WTC11 (cell line): ENCODE measurements around the gene CRYGN. TPM values are rescaled to one million over a fixed set of nuclear protein-coding genes. Genes with fewer than 3 reads are reported as not detected.

Source experiments
- ATAC-seq: fragments of 200-7000 bp; cut with Tn5 transposase; 2 replicates; pipeline ENCODE4 v1.10.0; 2021; ENCODE audit warnings: mild to moderate bottlenecking, moderate library complexity
- CTCF ChIA-PET: fragments of 300-600 bp; sonication (Branson Sonifier 250); formaldehyde crosslinking; loops from one replicate; lab custom pipeline; 2021; ENCODE audit warnings: antibody characterized with exemption; lab: Charles Lee
- POLR2A ChIA-PET: fragments of 350-600 bp; sonication (Branson Sonifier 250); formaldehyde crosslinking; loops from one replicate; lab custom pipeline; 2021; ENCODE audit warnings: antibody characterized with exemption; lab: Charles Lee
- DNase-seq: peaks from one replicate; pipeline ENCODE4 v3.0.0; 2021; ENCODE audit warnings: low spot score
- H3K27ac Mint-ChIP-seq: 2 replicates; pipeline ENCODE4 v1.8.0; 2021; ENCODE audit warnings: mixed read lengths
- H3K27me3 Mint-ChIP-seq: 2 replicates; pipeline ENCODE4 v1.8.0; 2021; ENCODE audit warnings: low read depth, mild to moderate bottlenecking, moderate library complexity, mixed read lengths
- H3K36me3 Mint-ChIP-seq: 2 replicates; pipeline ENCODE4 v1.8.0; 2021; ENCODE audit warnings: mixed read lengths
- H3K4me1 Mint-ChIP-seq: 2 replicates; pipeline ENCODE4 v1.8.0; 2022; ENCODE audit warnings: mixed read lengths
- H3K4me3 Mint-ChIP-seq: 2 replicates; pipeline ENCODE4 v1.8.0; 2021; ENCODE audit warnings: mild to moderate bottlenecking, moderate library complexity, mixed read lengths
- H3K9me3 Mint-ChIP-seq: 2 replicates; pipeline ENCODE4 v1.8.0; 2021; ENCODE audit warnings: mixed read lengths
- ATF6 ChIP-seq: sonication (generic); formaldehyde crosslinking; IDR thresholded peaks from 2 replicates; pipeline ENCODE4 v1.8.1; 2023; ENCODE audit warnings: mild to moderate bottlenecking, missing genetic modification reagents
- CBFB ChIP-seq: sonication (generic); formaldehyde crosslinking; IDR thresholded peaks from 2 replicates; pipeline ENCODE4 v1.8.1; 2022; ENCODE audit warnings: mild to moderate bottlenecking, low read depth, missing genetic modification reagents
- CREM ChIP-seq: sonication (generic); formaldehyde crosslinking; IDR thresholded peaks from 2 replicates; pipeline ENCODE4 v1.8.1; 2022; ENCODE audit warnings: mild to moderate bottlenecking, missing genetic modification reagents, moderate library complexity
- E2F5 ChIP-seq: sonication (generic); formaldehyde crosslinking; IDR thresholded peaks from 2 replicates; pipeline ENCODE4 v1.8.1; 2022; ENCODE audit warnings: mild to moderate bottlenecking, moderate library complexity, missing genetic modification reagents
- EMX1 ChIP-seq: fragments of 250-450 bp; sonication (Bioruptor Pico); IDR thresholded peaks from 2 replicates; pipeline ENCODE4 v1.8.0; 2021; ENCODE audit warnings: mild to moderate bottlenecking
- FOXP4 ChIP-seq: sonication (generic); formaldehyde crosslinking; IDR thresholded peaks from 2 replicates; pipeline ENCODE4 v1.8.0; 2022; ENCODE audit warnings: mild to moderate bottlenecking, missing genetic modification reagents
- GRHL2 ChIP-seq: fragments of 250-450 bp; sonication (Bioruptor Pico); IDR thresholded peaks from 2 replicates; pipeline ENCODE4 v1.8.0; 2022; ENCODE audit warnings: mild to moderate bottlenecking, moderate library complexity; ENCODE audit not compliant: insufficient replicate concordance, severe bottlenecking
- HMGA2 ChIP-seq: fragments of 250-450 bp; sonication (Bioruptor Pico); IDR thresholded peaks from 2 replicates; pipeline ENCODE4 v1.4.0; 2021; ENCODE audit warnings: mild to moderate bottlenecking, moderate library complexity
- IRF2 ChIP-seq: sonication (generic); formaldehyde crosslinking; IDR thresholded peaks from 2 replicates; pipeline ENCODE4 v1.8.0; 2022; ENCODE audit warnings: low read depth, missing genetic modification reagents, borderline replicate concordance
- JAZF1 ChIP-seq: fragments of 250-450 bp; sonication (Bioruptor Pico); IDR thresholded peaks from 2 replicates; pipeline ENCODE4 v1.9.0; 2021; ENCODE audit warnings: moderate library complexity, mild to moderate bottlenecking, inconsistent platforms
- NR1H2 ChIP-seq: sonication (generic); formaldehyde crosslinking; IDR thresholded peaks from 2 replicates; pipeline ENCODE4 v1.9.0; 2021; ENCODE audit warnings: mild to moderate bottlenecking, moderate library complexity, missing genetic modification reagents
- NR2C2 ChIP-seq: sonication (generic); formaldehyde crosslinking; IDR thresholded peaks from 2 replicates; pipeline ENCODE4 v1.8.0; 2022; ENCODE audit warnings: mild to moderate bottlenecking, missing genetic modification reagents
- PRRX2 ChIP-seq: fragments of 250-450 bp; sonication (Bioruptor Pico); IDR thresholded peaks from 2 replicates; pipeline ENCODE4 v1.8.0; 2021; ENCODE audit warnings: mild to moderate bottlenecking
- USF2 ChIP-seq: sonication (generic); formaldehyde crosslinking; IDR thresholded peaks from 2 replicates; pipeline ENCODE4 v1.8.1; 2023; ENCODE audit warnings: mild to moderate bottlenecking, missing genetic modification reagents, moderate library complexity
- ZBTB21 ChIP-seq: sonication (generic); formaldehyde crosslinking; IDR thresholded peaks from 2 replicates; pipeline ENCODE4 v1.8.1; 2023; ENCODE audit warnings: mild to moderate bottlenecking, missing genetic modification reagents, borderline replicate concordance
- ZBTB43 ChIP-seq: sonication (generic); formaldehyde crosslinking; IDR thresholded peaks from 2 replicates; pipeline ENCODE4 v1.8.1; 2023; ENCODE audit warnings: mild to moderate bottlenecking, missing genetic modification reagents
- ZNF138 ChIP-seq: sonication (generic); formaldehyde crosslinking; conservative IDR thresholded peaks from 2 replicates; pipeline ENCODE4 v1.8.1; 2022; ENCODE audit warnings: mild to moderate bottlenecking, moderate library complexity, missing genetic modification reagents
- ZNF416 ChIP-seq: fragments of 250-450 bp; sonication (Bioruptor Pico); IDR thresholded peaks from 2 replicates; pipeline ENCODE4 v1.9.0; 2021; ENCODE audit warnings: mild to moderate bottlenecking, inconsistent platforms
- total RNA-seq: library from RNA; stranded (reverse); gene quantifications from 3 replicates; pipeline ENCODE4 v1.2.3, GENCODE V29; 2021
- TF ChIP-seq, protein P1 (sequence below): sonication (generic); formaldehyde crosslinking; IDR thresholded peaks from 2 replicates; pipeline ENCODE4 v1.8.1; 2023; ENCODE audit warnings: mild to moderate bottlenecking, moderate library complexity, missing genetic modification reagents
- TF ChIP-seq, protein P2 (sequence below): sonication (generic); formaldehyde crosslinking; IDR thresholded peaks from 2 replicates; pipeline ENCODE4 v1.8.1; 2022; ENCODE audit warnings: low read depth, missing genetic modification reagents, borderline replicate concordance
- TF ChIP-seq, protein P3 (sequence below): sonication (generic); formaldehyde crosslinking; IDR thresholded peaks from 2 replicates; pipeline ENCODE4 v1.8.0; 2022; ENCODE audit warnings: mild to moderate bottlenecking, missing genetic modification reagents
- TF ChIP-seq, protein P4 (sequence below): sonication (generic); formaldehyde crosslinking; IDR thresholded peaks from 2 replicates; pipeline ENCODE4 v1.8.0; 2022; ENCODE audit warnings: missing genetic modification reagents

The CRYGN gene
- total RNA-seq, 1 experiment from 2014 or later = 1.5 TPM

DNA sequence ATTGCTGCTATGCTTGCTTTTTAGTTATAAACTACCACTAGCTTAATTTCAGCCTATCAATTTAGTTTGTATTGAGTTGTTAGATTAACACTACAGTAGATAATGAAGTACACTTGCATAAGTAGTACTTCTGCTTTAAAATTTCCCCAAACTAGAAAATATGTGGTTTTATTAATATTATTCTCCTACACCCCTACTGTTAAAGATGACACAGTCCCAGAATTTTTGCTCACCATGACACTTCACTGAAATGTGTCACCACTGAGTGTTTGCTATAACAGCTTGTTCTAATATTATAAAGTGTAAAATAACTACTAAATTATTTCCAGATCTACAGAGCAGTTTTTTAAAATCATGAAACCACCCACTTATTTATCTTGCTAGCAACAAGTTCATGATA lies 48.2 kb upstream of the CRYGN start:
- DNase-seq (no peak), ATAC-seq (no peak)
- CTCF ChIA-PET = no interaction called here
- H3K4me1 Mint-ChIP-seq = peaks cover 48% of the 10 kb centered on the region
- no peak overlapping the region for H3K4me3 Mint-ChIP-seq
- no peak overlapping the region for H3K27ac Mint-ChIP-seq
- POLR2A ChIA-PET = no interaction called here
- H3K9me3 Mint-ChIP-seq = peaks cover 3% of the 10 kb centered on the region; the same call in 1 of the 2 replicates
- no peak for TF ChIP-seq PRRX2 (CRISPR knock-in tag)
- TF ChIP-seq IRF2 (CRISPR knock-in tag) = no peak
- TF ChIP-seq, protein P1, sequence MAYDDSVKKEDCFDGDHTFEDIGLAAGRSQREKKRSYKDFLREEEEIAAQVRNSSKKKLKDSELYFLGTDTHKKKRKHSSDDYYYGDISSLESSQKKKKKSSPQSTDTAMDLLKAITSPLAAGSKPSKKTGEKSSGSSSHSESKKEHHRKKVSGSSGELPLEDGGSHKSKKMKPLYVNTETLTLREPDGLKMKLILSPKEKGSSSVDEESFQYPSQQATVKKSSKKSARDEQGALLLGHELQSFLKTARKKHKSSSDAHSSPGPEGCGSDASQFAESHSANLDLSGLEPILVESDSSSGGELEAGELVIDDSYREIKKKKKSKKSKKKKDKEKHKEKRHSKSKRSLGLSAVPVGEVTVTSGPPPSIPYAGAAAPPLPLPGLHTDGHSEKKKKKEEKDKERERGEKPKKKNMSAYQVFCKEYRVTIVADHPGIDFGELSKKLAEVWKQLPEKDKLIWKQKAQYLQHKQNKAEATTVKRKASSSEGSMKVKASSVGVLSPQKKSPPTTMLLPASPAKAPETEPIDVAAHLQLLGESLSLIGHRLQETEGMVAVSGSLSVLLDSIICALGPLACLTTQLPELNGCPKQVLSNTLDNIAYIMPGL = no peak
- TF ChIP-seq FOXP4 = no peak
- no peak for TF ChIP-seq E2F5 (CRISPR knock-in tag)
- TF ChIP-seq ATF6 (CRISPR knock-in tag) = no peak
- TF ChIP-seq NR2C2 (CRISPR knock-in tag) = no peak
- TF ChIP-seq, protein P2, sequence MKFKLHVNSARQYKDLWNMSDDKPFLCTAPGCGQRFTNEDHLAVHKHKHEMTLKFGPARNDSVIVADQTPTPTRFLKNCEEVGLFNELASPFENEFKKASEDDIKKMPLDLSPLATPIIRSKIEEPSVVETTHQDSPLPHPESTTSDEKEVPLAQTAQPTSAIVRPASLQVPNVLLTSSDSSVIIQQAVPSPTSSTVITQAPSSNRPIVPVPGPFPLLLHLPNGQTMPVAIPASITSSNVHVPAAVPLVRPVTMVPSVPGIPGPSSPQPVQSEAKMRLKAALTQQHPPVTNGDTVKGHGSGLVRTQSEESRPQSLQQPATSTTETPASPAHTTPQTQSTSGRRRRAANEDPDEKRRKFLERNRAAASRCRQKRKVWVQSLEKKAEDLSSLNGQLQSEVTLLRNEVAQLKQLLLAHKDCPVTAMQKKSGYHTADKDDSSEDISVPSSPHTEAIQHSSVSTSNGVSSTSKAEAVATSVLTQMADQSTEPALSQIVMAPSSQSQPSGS = no peak
- TF ChIP-seq CBFB (CRISPR knock-in tag) = no peak
- TF ChIP-seq, protein P3, sequence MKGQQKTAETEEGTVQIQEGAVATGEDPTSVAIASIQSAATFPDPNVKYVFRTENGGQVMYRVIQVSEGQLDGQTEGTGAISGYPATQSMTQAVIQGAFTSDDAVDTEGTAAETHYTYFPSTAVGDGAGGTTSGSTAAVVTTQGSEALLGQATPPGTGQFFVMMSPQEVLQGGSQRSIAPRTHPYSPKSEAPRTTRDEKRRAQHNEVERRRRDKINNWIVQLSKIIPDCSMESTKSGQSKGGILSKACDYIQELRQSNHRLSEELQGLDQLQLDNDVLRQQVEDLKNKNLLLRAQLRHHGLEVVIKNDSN (CRISPR knock-in tag) = no peak
- TF ChIP-seq GRHL2 = no peak
- H3K27me3 Mint-ChIP-seq = no peaks in the 10 kb centered on the region
- H3K36me3 Mint-ChIP-seq = peaks cover 67% of the 10 kb centered on the region

GRCh38 chr7:151487228-151487627 lies 47.3 kb upstream of the CRYGN start:
- ChIA-PET POLR2A (no interaction called here), CTCF (no interaction called here)
- no peaks in the 10 kb centered on the region for H3K27me3 Mint-ChIP-seq
- DNase-seq = no peak
- H3K4me3 Mint-ChIP-seq = no peak overlapping the region
- H3K9me3 Mint-ChIP-seq = peaks cover 3% of the 10 kb centered on the region; the same call in 1 of the 2 replicates
- ATAC-seq = no peak
- H3K4me1 Mint-ChIP-seq = peaks cover 50% of the 10 kb centered on the region
- peaks cover 76% of the 10 kb centered on the region for H3K36me3 Mint-ChIP-seq
- no peak overlapping the region for H3K27ac Mint-ChIP-seq
- TF ChIP-seq JAZF1 (CRISPR knock-in tag) (no peak), ZNF138 (CRISPR knock-in tag) (no peak), CREM (CRISPR knock-in tag) (no peak), EMX1 (CRISPR knock-in tag) (no peak), ZBTB21 (CRISPR knock-in tag) (no peak), ZNF416 (CRISPR knock-in tag) (no peak), ZBTB43 (CRISPR knock-in tag) (no peak), HMGA2 (CRISPR knock-in tag) (no peak), NR1H2 (CRISPR knock-in tag) (no peak), PRRX2 (CRISPR knock-in tag) (no peak), USF2 (CRISPR knock-in tag) (no peak)
- TF ChIP-seq, protein P4, sequence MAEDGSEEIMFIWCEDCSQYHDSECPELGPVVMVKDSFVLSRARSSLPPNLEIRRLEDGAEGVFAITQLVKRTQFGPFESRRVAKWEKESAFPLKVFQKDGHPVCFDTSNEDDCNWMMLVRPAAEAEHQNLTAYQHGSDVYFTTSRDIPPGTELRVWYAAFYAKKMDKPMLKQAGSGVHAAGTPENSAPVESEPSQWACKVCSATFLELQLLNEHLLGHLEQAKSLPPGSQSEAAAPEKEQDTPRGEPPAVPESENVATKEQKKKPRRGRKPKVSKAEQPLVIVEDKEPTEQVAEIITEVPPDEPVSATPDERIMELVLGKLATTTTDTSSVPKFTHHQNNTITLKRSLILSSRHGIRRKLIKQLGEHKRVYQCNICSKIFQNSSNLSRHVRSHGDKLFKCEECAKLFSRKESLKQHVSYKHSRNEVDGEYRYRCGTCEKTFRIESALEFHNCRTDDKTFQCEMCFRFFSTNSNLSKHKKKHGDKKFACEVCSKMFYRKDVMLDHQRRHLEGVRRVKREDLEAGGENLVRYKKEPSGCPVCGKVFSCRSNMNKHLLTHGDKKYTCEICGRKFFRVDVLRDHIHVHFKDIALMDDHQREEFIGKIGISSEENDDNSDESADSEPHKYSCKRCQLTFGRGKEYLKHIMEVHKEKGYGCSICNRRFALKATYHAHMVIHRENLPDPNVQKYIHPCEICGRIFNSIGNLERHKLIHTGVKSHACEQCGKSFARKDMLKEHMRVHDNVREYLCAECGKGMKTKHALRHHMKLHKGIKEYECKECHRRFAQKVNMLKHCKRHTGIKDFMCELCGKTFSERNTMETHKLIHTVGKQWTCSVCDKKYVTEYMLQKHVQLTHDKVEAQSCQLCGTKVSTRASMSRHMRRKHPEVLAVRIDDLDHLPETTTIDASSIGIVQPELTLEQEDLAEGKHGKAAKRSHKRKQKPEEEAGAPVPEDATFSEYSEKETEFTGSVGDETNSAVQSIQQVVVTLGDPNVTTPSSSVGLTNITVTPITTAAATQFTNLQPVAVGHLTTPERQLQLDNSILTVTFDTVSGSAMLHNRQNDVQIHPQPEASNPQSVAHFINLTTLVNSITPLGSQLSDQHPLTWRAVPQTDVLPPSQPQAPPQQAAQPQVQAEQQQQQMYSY = no peak
